Smooth muscle cell of the brain vasculature (primary cell): ENCODE measurements around the gene MTHFD2.
A peak's percentile ranks its signal among the peaks of the same experiment; 100 is the strongest.
"Not testable (repeated sequence)": the region's sequence is repeated elsewhere in the genome, so short reads cannot be mapped to it uniquely, and the experiment has no call there.

Experiments used
- DNase-seq: peaks from one replicate; pipeline ENCODE4 v3.0.0-alpha.2; 2012; ENCODE audit warnings: low read depth, low spot score

Gene MTHFD2

DNA sequence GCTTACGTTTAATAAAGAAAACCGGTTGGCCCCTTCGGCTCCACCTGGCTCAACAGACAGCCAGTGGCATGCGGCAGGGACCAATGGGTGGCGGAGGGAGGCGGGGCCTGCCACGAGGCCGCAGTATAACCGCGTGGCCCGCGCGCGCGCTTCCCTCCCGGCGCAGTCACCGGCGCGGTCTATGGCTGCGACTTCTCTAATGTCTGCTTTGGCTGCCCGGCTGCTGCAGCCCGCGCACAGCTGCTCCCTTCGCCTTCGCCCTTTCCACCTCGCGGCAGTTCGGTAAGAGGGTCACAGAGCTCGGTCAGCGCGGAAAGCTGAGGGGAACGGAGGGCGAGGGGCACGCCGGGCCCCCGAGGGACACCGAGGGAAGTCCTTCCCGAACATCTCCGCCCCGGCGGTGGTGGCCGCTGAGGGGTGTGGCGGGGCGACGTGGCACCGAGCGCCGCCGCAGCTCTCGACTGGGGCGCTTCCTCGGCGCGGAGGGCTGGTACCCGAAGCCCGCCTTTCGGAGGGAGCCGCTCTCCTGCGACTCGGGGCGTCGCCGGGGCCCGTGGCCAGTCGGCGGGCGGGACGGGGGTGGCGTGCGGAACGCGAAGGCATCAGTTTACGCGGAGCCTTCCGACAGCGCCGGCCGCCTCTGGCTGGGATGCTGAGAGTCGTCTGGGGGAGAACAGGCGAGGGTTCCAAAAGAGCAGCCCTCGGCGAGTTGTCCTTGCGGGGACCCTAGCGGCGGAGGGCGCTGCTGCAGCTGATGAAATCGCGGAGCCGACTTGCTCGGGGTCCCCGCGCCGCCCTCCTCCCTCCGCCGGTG, at the start of gene MTHFD2:
MTHFD2 (plus strand) TSS at position 155 of the 814 bp plus-strand sequence; CDS start at position 182, 27 bp downstream.
- peak; percentile 89 for DNase-seq

GRCh38 chr2:74149247-74149525, 49.2 kb upstream of the MTHFD2 start:
- DNase-seq = no peak

DNA sequence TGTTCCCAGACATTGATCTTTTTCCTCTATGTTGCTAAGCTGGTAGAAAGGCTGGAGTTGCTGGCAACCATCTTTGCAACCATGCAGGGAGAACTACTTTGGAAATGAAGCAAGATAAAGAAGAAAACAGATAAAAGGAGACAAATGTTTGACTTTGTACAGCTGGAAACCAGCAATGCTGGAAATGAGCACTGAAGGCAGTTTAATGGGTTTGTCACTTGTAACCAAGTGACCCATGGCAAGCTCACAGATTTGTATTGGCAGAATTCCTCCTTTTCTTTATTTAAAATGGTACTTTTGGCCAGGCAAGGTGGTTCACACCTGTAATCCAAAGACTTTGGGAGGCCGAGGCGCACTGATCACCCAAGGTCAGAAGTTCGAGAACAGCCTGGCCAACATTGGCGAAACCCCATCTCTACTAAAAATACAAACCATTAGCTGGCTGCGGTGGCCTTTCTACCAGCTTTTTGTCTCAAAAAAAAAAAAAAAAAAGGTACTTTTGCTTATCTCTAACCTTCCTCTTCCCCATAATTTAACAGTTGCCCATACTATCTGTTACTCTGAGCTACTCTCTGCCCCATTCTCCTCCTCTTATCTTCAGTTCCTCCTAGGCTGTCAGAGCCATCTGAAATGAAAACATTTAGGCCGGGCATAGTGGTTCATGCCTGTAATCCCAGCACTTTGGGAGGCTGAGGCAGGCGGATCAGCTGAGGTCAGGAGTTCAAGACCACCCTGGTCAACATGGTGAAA, 48.7 kb upstream of the MTHFD2 start:
- DNase-seq = no peak

DNA sequence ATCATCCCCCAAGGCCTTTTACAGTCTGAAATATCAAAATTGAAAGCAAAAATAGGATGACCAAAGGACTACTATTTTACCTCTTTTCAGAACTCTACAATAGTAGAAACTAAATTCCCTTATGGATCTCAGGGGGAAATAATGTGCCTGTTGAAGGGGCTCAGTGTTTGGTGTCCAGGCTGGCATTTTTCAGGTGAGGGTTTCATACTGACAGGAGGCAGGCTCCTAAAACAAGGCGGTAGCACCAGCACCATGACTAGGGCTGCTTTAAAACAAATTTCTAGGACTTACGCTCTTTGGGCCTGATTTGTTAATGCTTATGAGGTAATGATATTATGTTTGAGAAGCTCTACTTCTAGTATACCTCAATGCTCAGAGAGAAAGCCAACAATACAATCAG, 45.5 kb upstream of the MTHFD2 start:
- no peak for DNase-seq

- no peak for DNase-seq
Measured at GRCh38 chr2:74155830-74156229, 42.6 kb upstream of the MTHFD2 start.

GRCh38 chr2:74162951-74163350, 35.5 kb upstream of the MTHFD2 start:
- DNase-seq = no peak

GRCh38 chr2:74164761-74165160, 33.7 kb upstream of the MTHFD2 start:
- DNase-seq = no peak

GRCh38 chr2:74168739-74169138, 29.7 kb upstream of the MTHFD2 start:
- DNase-seq = no peak

GRCh38 chr2:74174909-74175308, 23.5 kb upstream of the MTHFD2 start:
- no peak for DNase-seq

DNA sequence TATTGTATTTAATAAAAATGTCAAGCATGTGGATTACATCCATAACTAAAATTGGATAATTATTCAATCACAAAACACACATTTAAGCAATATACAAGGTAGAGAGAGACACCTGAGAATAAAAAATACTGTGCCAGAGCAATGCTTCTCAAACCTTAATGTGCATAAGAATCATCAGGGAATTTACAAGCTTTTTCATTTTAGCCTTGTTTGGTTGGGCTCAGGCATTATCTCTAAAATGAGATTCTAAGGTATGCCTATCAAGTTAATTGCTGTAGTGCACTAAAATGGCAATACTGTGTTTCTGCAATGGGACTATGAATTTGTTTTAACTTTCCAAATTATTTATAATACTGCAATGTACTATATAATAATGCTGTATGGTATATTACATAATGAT, 20.7 kb upstream of the MTHFD2 start:
- no peak for DNase-seq

- DNase-seq = peak; percentile 93
Measured at GRCh38 chr2:74178211-74179062, 20.0 kb upstream of the MTHFD2 start, which contains the start of gene MOB1A. Gene MOB1A (minus strand): TSS chr2:74178879. CDS start chr2:74178674, 205 bp downstream.

- no peak for DNase-seq
Measured at GRCh38 chr2:74179063-74179865, 19.2 kb upstream of the MTHFD2 start.

DNA sequence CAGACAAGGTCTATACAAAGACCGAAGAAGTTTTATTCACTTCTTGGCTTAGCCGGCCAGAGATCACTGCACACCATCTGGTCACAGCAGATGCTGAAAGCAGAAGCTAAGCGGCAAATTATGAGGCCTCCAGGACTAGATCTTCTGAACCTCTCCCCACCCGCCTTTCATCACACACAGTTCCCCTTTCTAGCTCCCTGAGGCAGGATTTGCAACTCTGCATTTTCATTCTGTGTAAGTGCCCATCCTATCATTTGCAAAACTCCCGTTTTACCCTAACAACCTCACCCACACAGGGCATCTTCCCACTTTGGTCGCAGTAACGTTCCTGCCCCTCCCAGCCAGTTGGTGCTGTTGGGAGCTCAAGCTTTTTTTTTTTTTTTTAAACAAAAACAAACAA, 16.7 kb upstream of the MTHFD2 start:
- DNase-seq = no peak

DNA sequence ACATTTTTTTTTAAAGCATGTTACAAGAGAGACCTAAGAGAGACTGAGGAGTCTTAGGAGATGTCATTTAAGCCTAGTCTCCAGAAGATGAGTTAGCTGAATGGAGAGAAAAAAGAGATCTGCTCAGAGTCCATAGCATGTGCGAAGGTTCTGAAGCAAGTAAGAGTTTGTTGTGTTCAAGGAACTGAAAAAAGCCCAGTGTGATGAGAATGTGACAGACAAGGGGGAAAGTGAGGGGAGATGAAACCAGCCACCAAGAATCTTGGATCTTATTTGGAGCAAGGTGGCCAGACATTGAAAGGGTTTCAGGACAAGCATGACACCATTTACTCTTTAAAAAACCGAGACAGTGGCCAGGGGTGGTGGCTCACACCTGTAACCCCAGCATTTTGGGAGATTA, 14.5 kb upstream of the MTHFD2 start:
- DNase-seq = no peak

DNA sequence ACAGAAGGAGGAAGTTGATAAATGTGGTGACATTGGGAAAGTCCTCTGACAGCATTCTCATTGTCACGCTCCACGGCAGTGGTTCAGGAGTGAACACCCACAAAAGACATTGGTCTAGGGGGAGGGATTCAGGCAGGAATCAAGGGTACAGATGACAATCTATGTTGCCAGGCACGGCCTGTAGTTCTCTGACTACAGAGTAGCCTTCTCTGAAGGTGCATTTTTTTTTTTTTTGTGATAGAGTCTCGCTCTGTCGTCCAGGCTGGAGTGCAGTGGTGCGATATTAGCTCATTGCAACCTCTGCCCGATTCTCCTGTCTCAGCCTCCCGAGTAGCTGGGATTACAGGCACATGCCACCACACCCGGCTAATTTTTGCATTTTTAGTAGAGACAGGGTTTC, 12.4 kb upstream of the MTHFD2 start:
- no peak for DNase-seq

DNA sequence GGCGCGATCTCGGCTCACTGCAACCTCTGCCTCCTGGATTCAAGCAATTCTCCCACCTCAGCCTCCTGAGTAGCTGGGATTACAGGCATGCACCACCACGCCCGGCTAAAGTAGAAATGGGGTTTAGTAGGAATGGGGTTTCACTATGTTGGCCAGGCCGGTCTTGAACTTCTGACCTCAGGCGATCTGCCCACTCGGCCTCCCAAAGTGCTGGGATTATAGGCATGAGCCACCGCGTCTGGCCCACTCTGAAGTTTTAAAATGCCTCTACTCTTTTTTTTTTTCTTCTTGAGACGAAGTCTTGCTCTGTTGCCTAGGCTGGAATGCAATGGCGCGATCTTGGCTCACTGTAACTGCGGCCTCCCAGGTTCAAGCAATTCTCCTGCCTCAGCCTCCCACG, 11.7 kb upstream of the MTHFD2 start:
- not testable (repeated sequence) for DNase-seq

DNA sequence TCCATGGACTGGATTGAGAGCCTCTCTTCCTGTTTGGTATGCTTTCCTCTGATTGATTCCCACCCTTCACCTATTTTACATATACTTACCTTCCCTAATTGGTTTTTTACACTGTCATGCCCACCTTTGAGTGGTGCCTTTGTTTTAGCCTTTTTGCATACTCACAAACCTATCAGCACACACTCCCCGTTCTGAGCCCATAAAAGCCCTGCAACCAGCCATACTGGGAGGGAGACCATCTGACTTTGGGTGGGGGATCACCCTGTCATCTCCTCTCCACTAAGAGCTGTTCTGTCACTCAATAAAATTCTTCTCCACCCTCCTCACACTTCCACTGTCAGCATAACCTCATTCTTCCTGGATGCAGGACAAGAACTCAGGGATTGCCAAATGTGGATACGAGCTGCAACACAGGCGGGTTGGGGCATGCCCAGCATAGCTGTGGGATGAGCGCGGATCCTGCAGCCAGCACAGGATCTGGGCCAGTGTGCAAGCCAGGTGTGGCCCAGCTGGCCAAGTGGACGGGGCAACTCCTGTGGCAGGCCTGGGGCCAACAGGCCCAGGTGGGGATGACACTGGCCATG, 10.3 kb upstream of the MTHFD2 start:
- DNase-seq = no peak

DNA sequence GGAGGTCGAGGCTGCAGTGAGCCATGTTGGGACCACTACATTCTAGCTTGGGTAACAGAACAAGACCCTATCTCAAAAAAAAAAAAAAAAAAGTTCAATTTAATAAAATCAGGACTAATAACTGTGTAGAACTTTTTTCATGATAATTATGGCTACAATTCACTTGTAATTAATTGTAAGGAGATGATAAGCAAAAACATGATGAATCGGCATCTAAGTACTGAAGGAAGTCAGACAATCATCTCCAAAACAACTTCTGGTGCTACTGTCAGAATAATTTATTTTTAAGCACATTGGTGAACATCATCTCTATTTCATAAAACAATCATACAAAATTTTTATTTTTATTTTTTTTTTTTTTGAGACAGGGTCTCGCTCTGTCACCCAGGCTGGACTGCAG, 9.7 kb upstream of the MTHFD2 start:
- DNase-seq = no peak

DNA sequence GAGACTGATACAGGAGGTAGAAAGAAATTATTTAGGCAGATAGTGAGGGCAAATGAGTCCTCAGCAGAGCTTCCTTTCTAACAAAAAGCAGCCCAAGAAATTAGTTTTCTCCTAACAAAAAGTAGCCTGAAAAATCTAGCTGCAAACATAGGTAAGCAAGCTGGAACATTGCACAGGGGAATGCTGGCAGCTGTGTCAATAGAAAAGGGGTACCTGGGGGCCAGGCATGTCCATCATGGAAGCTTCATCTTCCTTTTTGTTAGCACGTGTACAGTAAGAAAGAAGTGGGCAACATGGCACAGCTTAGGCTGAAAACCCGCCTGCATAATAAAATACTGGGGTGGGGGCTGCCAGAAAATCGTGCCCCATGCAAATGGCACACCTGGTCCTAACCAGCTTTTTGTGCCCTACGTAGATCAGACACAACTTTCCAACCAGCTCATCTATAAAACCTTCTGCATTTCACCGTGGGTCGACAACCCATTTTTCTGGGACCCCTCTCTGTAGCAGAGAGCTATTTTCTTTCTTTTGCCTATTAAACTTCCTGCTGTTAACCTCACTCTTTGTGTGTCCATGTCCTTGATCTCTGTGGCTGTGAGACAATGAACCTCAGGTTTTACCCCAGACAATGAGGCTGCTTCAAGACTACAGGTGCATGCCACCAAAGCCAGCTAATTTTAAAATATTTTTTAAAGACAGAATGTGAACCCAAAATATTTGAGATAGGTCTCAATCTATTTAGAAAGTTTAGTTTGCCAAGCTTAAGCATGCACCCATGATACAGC, 6.6 kb upstream of the MTHFD2 start:
- no peak for DNase-seq

DNA sequence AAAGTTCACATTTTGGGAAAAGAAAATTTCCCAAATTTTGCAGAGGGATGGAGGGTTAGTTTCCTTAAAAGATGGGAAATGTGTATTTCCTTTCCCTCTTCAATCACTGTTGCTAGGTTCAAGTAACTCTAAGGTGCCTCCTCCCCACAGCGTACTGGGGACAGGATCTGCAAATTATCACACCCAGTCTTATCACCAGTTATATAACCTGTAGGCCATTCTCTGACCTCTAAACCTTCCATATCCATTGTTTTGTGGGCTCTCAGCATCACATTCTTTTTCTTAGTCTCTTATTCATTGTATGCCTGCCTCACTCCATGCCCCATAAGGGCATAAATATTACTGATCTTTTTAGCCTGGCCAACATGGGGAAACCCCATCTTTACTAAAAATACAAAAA, 3.6 kb upstream of the MTHFD2 start:
- no peak for DNase-seq
